IMR-90 (cell line): ENCODE measurements around the gene HCFC1.

Source experiments
- CEBPB ChIP-seq: IDR thresholded peaks from 2 replicates; pipeline ENCODE4 v1.6.1; 2012; ENCODE audit warnings: low read depth, low read length, improper control_type of control experiment
- CTCF ChIP-seq: conservative IDR thresholded peaks from 2 replicates; pipeline ENCODE4 v1.5.1; 2012; ENCODE audit warnings: mild to moderate bottlenecking, low read depth, low read length, improper control_type of control experiment
- ELK1 ChIP-seq: fragments of 150-350 bp; IDR thresholded peaks from 2 replicates; pipeline ENCODE4 v1.6.1; 2016; ENCODE audit warnings: low read depth, mild to moderate bottlenecking, low read length, moderate library complexity, borderline replicate concordance
- FOS ChIP-seq: fragments of 150-350 bp; IDR thresholded peaks from 2 replicates; pipeline ENCODE4 v1.6.1; 2016; ENCODE audit warnings: low read depth, low read length
- MAFK ChIP-seq: IDR thresholded peaks from 2 replicates; pipeline ENCODE4 v1.6.1; 2012; ENCODE audit warnings: low read depth, low read length, improper control_type of control experiment
- MAZ ChIP-seq: IDR thresholded peaks from 2 replicates; pipeline ENCODE4 v1.6.1; 2012; ENCODE audit warnings: low read depth, mild to moderate bottlenecking, low read length, improper control_type of control experiment, moderate library complexity, borderline replicate concordance
- MXI1 ChIP-seq: IDR thresholded peaks from 2 replicates; pipeline ENCODE4 v1.6.1; 2012; ENCODE audit warnings: low read depth, mild to moderate bottlenecking, low read length, moderate library complexity, borderline replicate concordance
- NFE2L2 ChIP-seq: fragments of 150-350 bp; IDR thresholded peaks from 2 replicates; pipeline ENCODE4 v1.6.1; 2016; ENCODE audit warnings: low read depth, mild to moderate bottlenecking, low read length
- POLR2A ChIP-seq: IDR thresholded peaks from 2 replicates; pipeline ENCODE4 v1.6.1; 2012; ENCODE audit warnings: mild to moderate bottlenecking, low read depth, low read length
- RAD21 ChIP-seq: IDR thresholded peaks from 2 replicates; pipeline ENCODE4 v1.6.1; 2012; ENCODE audit warnings: low read length, improper control_type of control experiment
- RCOR1 ChIP-seq: IDR thresholded peaks from 2 replicates; pipeline ENCODE4 v1.6.1; 2012; ENCODE audit warnings: mild to moderate bottlenecking, low read length, improper control_type of control experiment; ENCODE audit not compliant: insufficient replicate concordance
- SMC3 ChIP-seq: fragments of 150-350 bp; IDR thresholded peaks from 2 replicates; pipeline ENCODE4 v1.6.1; 2016; ENCODE audit warnings: low read depth, mild to moderate bottlenecking, antibody characterized with exemption, low read length, moderate library complexity
- USF2 ChIP-seq: fragments of 150-350 bp; IDR thresholded peaks from 2 replicates; pipeline ENCODE4 v1.6.1; 2017; ENCODE audit warnings: mild to moderate bottlenecking, antibody characterized with exemption, low read length, low read depth

- TF ChIP-seq CTCF (no peak), USF2 (no peak), MXI1 (no peak), POLR2A (no peak), SMC3 (no peak), CEBPB (no peak), MAZ (no peak), NFE2L2 (no peak), ELK1 (no peak), RCOR1 (no peak), RAD21 (no peak), FOS (no peak), MAFK (no peak)
Observed at GRCh38 chrX:153902385-153902784, 69.2 kb downstream of the HCFC1 start.
